HEK293 (cell line): Measurements from ENCODE around the gene BET1L.

Source experiments
- CTCF ChIP-seq: fragments of 450-650 bp; formaldehyde crosslinking; IDR thresholded peaks from 2 replicates; pipeline ENCODE4 v1.5.1; 2016; ENCODE audit warnings: missing biosample characterization, missing genetic modification characterization
- HOXD13 ChIP-seq: sonication (generic); formaldehyde crosslinking; IDR thresholded peaks from 2 replicates; pipeline ENCODE4 v1.8.0; 2022; ENCODE audit warnings: missing genetic modification reagents, borderline replicate concordance
- YY1 ChIP-seq: fragments of 450-650 bp; formaldehyde crosslinking; IDR thresholded peaks from 2 replicates; pipeline ENCODE4 v1.5.1; 2018; ENCODE audit warnings: missing biosample characterization, missing genetic modification characterization
- ZNF530 ChIP-seq: fragments of 450-650 bp; formaldehyde crosslinking; IDR thresholded peaks from 2 replicates; pipeline ENCODE4 v1.5.1; 2016; ENCODE audit warnings: low read depth, missing biosample characterization, missing genetic modification characterization
- ZNF621 ChIP-seq: fragments of 450-650 bp; formaldehyde crosslinking; IDR thresholded peaks from 2 replicates; pipeline ENCODE4 v1.5.1; 2017; ENCODE audit warnings: missing biosample characterization, missing genetic modification characterization
- ZNF658 ChIP-seq: fragments of 450-650 bp; formaldehyde crosslinking; IDR thresholded peaks from 2 replicates; pipeline ENCODE4; 2016; ENCODE audit warnings: missing biosample characterization, missing genetic modification characterization
- TF ChIP-seq, protein P1 (sequence below): fragments of 450-650 bp; formaldehyde crosslinking; IDR thresholded peaks from 2 replicates; pipeline ENCODE4 v1.5.1; 2017; ENCODE audit warnings: missing biosample characterization, missing genetic modification characterization
- TF ChIP-seq, protein P2 (sequence below): IDR thresholded peaks from 2 replicates; pipeline ENCODE4 v1.6.1; 2011; ENCODE audit warnings: mild to moderate bottlenecking, low read depth, low read length, borderline replicate concordance

GRCh38 chr11:203945-204586 is 3.1 kb downstream of the BET1L start:
- TF ChIP-seq ZNF658 (tag by site-specific recombination) = no peak
- no peak for TF ChIP-seq CTCF
- TF ChIP-seq, protein P1, sequence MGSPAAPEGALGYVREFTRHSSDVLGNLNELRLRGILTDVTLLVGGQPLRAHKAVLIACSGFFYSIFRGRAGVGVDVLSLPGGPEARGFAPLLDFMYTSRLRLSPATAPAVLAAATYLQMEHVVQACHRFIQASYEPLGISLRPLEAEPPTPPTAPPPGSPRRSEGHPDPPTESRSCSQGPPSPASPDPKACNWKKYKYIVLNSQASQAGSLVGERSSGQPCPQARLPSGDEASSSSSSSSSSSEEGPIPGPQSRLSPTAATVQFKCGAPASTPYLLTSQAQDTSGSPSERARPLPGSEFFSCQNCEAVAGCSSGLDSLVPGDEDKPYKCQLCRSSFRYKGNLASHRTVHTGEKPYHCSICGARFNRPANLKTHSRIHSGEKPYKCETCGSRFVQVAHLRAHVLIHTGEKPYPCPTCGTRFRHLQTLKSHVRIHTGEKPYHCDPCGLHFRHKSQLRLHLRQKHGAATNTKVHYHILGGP (tag by site-specific recombination) = no peak
- no peak for TF ChIP-seq YY1
- TF ChIP-seq, protein P2, sequence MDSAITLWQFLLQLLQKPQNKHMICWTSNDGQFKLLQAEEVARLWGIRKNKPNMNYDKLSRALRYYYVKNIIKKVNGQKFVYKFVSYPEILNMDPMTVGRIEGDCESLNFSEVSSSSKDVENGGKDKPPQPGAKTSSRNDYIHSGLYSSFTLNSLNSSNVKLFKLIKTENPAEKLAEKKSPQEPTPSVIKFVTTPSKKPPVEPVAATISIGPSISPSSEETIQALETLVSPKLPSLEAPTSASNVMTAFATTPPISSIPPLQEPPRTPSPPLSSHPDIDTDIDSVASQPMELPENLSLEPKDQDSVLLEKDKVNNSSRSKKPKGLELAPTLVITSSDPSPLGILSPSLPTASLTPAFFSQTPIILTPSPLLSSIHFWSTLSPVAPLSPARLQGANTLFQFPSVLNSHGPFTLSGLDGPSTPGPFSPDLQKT = no peak
- TF ChIP-seq ZNF530 = no peak
- no peak for TF ChIP-seq HOXD13 (CRISPR knock-in tag)
- TF ChIP-seq ZNF621 (tag by site-specific recombination) = no peak
